ENCODE measurements around the gene C1QTNF1.
"Not testable (repeated sequence)": the region's sequence is repeated elsewhere in the genome, so short reads cannot be mapped to it uniquely, and the experiment has no call there.

Gene C1QTNF1

DNA sequence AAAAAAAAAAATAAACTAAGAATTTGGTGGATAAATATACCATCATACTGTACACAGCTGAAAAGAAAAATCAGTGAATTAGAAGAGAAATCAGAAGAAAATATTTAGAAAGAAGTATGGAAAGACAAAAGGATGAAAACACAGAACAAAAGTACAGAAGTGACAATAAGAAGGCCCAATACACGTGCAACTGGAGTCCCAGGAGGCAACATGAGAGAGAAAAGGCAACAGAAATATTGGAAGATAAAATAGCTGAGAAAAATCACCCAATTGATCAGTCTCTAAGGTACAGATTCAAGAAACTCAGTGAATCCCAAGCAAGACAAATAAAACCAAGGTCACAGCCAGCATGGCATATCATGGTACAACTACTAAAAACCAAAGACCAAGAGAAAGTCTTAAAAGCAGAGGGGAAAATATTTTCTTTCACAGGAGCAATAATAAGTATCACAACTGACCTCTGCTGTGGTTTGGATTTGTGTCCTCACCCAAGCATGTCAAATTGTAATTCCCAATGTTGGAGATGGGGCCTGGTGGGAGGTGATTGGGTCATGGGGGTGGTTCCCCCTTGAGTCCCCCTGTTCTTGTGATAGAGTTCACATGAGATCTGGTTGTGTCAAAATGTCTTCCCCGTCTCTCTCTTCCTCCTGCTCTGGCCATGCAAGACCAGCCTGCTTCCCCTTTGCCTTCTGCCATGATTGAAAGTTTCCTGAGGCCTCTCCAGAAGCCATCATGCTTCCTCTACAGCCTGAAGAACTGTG, 30.4 kb downstream of the C1QTNF1 start:
- peak; percentile 41 to 59 for DNase-seq

DNA sequence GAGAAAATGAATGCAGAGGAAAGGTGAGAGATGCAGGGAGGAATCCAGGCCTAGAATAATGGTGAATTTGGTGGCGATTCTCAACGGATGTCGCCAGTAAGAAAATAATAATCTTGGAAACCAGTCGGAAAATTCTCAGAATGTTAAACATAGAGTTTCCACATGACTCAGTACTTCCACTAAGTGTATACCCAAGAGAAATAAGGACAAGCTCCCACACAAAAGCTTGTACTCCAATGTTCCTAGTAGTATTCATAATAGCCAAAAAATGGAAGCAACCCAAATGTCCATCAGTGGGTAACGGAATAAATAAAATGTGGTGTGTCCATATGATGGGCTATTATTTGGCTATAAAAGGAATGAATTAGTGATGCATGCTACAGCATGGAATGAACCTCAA, 31.2 kb downstream of the C1QTNF1 start:
- DNase-seq: no peak

GRCh38 chr17:79057737-79058385, 33.9 kb downstream of the C1QTNF1 start:
- peak; percentile 35 to 39 for DNase-seq

- peak; percentile 28 to 47 for DNase-seq
These were observed 38.7 kb downstream of the C1QTNF1 start for GRCh38 chr17:79062691-79063090.

DNA sequence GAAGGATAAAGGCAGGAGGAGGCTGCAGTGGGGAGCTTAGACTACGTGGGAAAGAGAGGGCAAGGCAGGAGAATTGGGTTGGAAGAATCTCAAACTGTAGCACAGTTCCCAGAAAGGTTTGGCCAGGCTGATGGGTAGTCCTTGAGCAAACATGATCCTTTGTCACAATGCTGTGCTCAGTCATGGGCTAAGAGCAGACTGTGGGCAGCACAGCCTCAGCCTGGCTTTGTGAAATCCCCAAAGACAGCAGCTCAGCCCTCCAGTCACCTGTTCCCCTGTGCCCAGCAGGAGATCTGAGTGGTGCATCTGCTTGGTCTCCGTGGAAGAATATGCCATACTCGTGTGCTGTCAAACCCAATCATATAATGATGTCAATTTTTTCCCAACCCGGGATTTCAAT, 40.1 kb downstream of the C1QTNF1 start:
- no peak for DNase-seq

DNA sequence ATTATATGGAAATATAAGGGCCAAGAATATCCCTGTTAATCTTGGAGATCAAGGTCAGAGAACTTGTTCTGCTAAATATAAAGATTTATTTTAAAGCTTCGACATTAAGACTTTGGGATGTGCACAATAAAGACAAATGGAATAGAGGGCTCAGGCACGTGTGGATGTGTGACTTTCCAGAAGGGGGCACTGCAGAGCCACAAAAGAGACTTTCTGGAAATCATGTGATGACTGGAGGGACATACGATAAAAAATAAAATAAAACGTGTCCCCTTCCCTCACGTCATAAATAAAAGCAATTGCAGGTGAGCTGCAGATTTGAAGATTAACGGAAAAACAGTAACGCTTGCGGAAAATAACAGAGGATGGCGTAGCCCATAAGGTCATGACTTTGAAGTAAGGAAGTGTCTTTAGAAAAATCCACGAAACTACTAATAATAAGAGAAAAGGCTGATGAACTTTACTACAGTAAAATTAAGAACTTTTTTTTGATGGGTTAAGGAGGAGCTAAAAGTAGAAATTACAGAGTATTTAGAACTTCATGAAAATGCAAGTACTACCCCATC, 41.2 kb downstream of the C1QTNF1 start:
- peak; percentile 66 to 70 for DNase-seq

- DNase-seq: no peak
These were observed 43.0 kb downstream of the C1QTNF1 start for GRCh38 chr17:79066963-79067362.

DNA sequence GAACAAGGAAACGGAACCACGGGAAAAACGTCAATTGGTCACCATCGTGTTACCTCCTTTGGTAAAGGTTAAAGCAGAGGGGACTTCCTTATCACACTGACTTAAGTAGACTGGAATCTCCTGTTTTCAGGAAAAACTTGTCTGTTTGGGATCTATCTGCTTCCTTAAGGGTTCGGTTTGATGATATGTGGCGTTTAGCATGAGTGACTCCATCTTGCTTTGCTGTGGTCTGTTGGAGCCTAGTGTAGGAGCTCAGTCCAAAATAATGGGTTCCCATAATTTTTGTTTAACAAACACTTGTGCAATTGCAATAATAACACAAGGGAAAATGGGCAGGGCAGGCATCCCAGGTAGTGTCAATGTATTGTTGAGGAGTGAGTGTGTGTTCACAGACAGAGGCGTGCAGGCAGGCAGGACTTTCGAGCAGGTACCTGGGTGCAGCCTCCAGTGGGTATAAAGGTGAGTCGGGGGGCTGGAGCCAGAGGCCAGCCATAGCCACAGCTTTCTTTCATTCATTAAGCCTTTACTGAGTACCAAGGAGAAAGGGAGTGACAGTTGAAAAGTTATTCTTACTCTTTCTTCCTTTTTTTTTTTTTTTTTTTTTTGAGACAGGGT, 46.4 kb downstream of the C1QTNF1 start:
- no peak for DNase-seq

DNA sequence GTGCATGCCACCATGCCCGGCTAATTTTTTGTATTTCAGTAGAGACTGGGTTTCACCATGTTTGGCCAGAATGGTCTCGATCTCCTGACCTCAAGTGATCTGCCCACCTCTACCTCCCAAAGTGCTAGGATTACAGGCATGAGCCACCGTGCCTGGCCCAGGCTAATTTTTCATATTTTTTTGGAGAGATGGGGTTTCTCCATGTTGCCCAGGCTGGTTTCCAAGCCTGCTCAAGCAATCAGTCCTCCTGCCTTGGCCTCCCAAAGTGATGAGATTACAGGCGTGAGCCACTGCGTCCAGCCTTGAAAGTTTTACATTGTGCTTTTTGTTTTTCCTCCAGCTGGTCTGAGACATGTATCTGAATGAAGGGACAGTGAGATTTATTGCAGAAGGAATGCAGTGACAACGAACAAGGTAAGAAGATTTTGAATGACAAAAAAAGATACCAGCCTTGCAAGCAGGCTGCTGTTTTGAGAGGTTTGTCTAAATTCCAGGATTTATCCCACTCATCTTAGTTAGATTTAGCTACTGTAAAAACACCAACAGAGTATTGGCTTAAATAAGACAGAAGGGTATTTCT, 47.3 kb downstream of the C1QTNF1 start:
- DNase-seq: no peak

- no peak for DNase-seq
These were observed 48.6 kb downstream of the C1QTNF1 start for GRCh38 chr17:79072544-79072943.

GRCh38 chr17:79073016-79073705, 49.2 kb downstream of the C1QTNF1 start:
- no peak for DNase-seq

- DNase-seq: no peak
These were observed 49.7 kb downstream of the C1QTNF1 start for GRCh38 chr17:79073706-79074088.

- DNase-seq: not testable (repeated sequence)
These were observed 50.2 kb downstream of the C1QTNF1 start for GRCh38 chr17:79074121-79074648.

- peak; percentile 98 for DNase-seq
These were observed 50.9 kb downstream of the C1QTNF1 start, which contains the start of gene ENGASE for GRCh38 chr17:79074649-79075445. Gene ENGASE (plus strand): TSS chr17:79074824. CDS start chr17:79074945, 121 bp downstream.

DNA sequence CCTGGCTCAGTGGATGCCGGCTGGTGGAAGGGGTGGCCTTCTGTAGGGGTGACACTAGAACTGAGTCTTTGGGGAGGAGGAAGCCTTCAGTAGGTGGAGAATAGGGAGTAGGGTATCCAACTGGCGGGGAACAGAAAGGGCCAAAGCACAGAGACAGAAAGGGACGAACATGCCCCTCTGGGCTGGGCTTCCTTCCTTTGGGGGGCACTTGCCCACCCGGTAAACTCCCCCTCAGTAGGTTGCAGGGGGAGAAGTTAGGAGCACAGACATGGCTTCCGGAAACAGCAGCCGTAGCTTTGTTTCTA, 51.4 kb downstream of the C1QTNF1 start:
- no peak for DNase-seq

DNA sequence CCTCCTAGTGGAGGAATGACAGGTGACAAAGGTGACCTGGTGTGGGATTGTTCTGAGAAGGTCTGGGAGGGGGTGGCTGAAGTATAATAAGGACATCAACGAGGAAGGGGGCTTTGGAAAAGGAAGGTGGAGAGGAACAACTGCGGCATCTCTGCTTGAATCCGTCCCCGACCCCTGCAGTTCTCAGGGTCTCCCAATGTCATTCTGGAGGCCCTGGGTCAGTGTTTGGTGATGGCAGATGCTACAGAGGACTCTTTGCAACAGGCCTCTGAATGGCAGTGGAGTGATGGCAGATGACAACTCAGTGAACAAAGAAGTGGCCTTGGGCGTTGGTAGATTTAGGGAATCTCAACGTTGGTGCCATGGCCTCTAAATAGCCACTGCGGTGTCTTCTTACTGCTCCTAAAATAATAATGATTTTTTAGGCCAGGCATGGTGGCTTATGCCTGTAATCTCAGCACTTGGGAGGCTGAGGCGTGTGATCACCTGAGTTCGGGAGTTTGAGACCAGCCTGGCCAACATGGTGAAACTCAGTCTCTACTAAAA, 52.0 kb downstream of the C1QTNF1 start:
- no peak for DNase-seq

GRCh38 chr17:79077587-79077986, 53.6 kb downstream of the C1QTNF1 start:
- no peak for DNase-seq

DNA sequence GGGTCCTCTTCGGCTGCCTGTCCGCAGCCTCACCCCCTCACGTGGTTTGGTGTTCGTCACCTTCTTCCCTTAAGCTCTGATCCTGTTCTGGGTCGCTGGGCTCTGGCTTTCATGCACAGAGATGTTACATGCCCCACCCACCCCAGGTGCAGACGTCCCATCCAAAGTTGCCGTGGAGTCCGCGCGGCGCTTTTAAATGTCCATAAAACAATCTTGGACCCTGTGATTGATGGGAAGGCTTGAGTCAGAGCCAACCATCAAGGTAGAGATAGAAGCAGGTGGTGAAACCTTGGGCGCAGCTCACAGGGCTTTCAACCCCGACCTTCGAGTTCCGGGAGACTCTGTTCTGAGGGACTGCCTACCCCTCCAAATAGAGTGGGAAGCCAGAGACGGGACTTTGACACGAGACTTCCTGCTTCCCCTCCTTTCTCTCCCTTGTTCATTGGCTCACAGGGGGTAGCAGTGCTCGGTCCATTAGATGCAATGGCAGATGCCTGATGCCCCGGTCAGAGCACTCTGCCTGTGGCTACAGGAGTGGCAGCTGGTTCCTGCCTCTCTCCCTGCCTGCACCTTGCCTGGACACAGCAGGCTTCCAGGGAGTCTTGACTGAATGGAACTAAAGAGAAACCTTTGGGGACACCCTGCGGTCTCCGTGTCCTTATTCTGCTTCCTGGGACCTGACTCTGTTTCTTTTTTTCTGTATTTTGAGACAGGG, 54.7 kb downstream of the C1QTNF1 start:
- DNase-seq: no peak

DNA sequence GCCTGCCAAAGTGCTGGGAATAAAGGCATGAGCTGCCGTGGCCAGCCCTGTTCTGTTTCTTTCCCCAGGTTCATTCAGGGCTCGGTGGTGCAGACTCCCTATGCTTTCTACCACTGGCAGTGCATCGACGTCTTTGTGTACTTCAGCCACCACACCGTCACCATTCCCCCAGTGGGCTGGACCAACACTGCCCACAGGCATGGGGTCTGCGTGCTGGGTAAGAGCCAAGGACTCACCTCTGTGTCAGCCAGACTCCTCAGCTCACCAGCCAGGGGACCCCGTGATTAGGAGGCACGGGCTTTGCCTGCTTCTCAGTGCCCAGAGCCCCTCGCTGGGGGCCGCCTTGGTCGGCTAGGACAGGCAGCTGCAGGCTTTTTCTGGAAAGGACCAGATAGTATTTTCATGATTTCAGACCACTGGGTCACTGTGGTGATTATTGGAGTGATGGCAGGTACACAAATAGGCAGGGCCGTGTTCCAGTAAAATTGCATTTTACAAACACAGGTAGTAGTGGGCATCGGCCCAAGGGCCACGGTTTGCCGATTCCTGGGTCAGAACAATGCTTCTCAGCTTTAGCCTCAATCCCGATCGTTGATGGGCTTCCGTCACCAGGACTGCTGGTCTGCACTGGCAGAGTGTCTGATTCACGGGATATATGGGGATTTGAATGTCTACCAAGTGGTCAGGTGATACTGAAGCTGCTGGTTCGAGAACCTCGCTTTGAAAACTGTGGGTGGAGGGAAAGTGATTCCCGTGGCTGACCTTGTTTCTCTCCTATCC, 55.6 kb downstream of the C1QTNF1 start:
- DNase-seq: no peak

- DNase-seq: no peak
These were observed 56.4 kb downstream of the C1QTNF1 start for GRCh38 chr17:79080349-79080748.

Measured in inflammatory macrophage (primary cell).